ENCODE measurements around the gene MEGF9.

Gene MEGF9

DNA sequence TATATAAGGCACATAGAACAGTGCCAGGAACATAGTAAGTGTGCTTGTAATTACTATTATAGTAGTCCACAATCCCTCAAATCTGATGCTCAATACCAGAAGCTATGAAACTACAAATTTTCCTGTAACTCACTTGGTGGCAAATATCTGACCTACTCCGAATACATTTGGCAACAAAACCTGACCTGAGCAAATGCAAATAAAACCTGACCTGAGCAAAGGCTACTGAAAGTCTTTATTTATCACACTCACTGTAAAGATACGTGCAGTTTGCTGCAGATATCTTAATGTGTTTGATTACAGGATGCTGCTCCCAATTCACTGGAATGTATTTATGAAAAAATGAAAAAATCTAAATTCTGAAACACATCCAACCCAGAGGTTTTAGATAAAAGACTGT is 7.1 kb downstream of the MEGF9 start:
- Histone ChIP-seq H3K27me3 (ENCODE audit: insufficient read depth, poor library complexity, severe bottlenecking) (no peaks in the 10 kb centered on the region), H3K27ac (replicated peaks) (no peak overlapping the region), H3K4me3 (replicated peaks; ENCODE audit: insufficient read depth, low read length) (no peak overlapping the region)
- no peak for DNase-seq (ENCODE audit: low read depth in 1 of 2, low spot score in 1 of 2)
- TF ChIP-seq POLR2AphosphoS5 (IDR thresholded peaks at IDR 0.05; ENCODE audit: low read depth) (no peak), GABPA (IDR thresholded peaks at IDR 0.05; ENCODE audit: low read depth) (no peak), SPI1 (IDR thresholded peaks at IDR 0.05; ENCODE audit: borderline replicate concordance, low read depth) (no peak)
- TF ChIP-seq, protein P1, sequence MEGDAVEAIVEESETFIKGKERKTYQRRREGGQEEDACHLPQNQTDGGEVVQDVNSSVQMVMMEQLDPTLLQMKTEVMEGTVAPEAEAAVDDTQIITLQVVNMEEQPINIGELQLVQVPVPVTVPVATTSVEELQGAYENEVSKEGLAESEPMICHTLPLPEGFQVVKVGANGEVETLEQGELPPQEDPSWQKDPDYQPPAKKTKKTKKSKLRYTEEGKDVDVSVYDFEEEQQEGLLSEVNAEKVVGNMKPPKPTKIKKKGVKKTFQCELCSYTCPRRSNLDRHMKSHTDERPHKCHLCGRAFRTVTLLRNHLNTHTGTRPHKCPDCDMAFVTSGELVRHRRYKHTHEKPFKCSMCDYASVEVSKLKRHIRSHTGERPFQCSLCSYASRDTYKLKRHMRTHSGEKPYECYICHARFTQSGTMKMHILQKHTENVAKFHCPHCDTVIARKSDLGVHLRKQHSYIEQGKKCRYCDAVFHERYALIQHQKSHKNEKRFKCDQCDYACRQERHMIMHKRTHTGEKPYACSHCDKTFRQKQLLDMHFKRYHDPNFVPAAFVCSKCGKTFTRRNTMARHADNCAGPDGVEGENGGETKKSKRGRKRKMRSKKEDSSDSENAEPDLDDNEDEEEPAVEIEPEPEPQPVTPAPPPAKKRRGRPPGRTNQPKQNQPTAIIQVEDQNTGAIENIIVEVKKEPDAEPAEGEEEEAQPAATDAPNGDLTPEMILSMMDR (IDR thresholded peaks at IDR 0.05; ENCODE audit: insufficient read depth, low read length): no peak
- TF ChIP-seq, protein P2, sequence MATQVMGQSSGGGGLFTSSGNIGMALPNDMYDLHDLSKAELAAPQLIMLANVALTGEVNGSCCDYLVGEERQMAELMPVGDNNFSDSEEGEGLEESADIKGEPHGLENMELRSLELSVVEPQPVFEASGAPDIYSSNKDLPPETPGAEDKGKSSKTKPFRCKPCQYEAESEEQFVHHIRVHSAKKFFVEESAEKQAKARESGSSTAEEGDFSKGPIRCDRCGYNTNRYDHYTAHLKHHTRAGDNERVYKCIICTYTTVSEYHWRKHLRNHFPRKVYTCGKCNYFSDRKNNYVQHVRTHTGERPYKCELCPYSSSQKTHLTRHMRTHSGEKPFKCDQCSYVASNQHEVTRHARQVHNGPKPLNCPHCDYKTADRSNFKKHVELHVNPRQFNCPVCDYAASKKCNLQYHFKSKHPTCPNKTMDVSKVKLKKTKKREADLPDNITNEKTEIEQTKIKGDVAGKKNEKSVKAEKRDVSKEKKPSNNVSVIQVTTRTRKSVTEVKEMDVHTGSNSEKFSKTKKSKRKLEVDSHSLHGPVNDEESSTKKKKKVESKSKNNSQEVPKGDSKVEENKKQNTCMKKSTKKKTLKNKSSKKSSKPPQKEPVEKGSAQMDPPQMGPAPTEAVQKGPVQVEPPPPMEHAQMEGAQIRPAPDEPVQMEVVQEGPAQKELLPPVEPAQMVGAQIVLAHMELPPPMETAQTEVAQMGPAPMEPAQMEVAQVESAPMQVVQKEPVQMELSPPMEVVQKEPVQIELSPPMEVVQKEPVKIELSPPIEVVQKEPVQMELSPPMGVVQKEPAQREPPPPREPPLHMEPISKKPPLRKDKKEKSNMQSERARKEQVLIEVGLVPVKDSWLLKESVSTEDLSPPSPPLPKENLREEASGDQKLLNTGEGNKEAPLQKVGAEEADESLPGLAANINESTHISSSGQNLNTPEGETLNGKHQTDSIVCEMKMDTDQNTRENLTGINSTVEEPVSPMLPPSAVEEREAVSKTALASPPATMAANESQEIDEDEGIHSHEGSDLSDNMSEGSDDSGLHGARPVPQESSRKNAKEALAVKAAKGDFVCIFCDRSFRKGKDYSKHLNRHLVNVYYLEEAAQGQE (IDR thresholded peaks at IDR 0.05; ENCODE audit: insufficient replicate concordance, low read depth): no peak

DNA sequence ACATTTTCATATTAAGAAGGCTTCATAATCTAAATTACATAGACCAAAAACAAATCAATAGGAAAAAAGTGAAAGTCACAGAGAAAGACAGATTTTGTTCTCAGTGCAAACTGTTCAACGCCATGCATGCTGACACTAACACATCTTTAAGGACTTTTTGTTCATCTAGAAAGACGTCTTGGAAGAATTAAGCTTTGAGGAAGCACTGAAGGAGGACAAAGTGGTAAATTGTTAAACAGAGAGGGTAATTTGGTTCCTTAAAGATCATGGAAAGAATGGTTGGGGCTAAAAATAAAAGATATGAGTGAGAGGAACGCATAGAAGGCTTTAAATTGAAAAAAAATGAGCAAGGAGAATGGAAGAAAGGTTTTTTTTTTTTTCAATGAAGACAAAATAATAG is 9.1 kb downstream of the MEGF9 start:
- H3K27me3 ChIP-seq (ENCODE audit: insufficient read depth, poor library complexity, severe bottlenecking): no peaks in the 10 kb centered on the region
- TF ChIP-seq POLR2AphosphoS5 (IDR thresholded peaks at IDR 0.05; ENCODE audit: low read depth): no peak
- H3K4me3 ChIP-seq (replicated peaks; ENCODE audit: insufficient read depth, low read length): no peak overlapping the region
- DNase-seq (ENCODE audit: low read depth in 1 of 2, low spot score in 1 of 2): no peak
- no peak overlapping the region for H3K27ac ChIP-seq (replicated peaks)

DNA sequence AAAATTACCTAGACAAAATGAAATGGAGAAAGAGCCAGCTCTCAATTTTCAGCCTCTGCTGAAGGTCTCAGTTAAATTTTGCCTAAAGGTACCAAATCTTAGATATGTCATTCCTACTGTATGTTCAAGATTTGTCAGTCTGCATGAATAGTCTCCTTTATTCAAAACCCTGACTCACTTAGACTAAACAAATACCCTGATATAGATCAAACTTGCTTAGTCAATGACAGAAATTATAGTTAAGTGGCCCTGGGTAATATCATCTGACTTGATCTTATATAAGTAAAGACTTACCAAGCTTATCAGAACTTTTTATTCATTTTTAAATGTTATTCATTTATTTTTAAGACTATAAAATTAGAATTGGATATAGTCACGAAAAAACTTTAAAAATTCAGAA is 12.2 kb downstream of the MEGF9 start:
- DNase-seq (ENCODE audit: low read depth in 1 of 2, low spot score in 1 of 2): no peak
- TF ChIP-seq SPI1 (IDR thresholded peaks at IDR 0.05; ENCODE audit: borderline replicate concordance, low read depth) (no peak), GABPA (IDR thresholded peaks at IDR 0.05; ENCODE audit: low read depth) (no peak), POLR2AphosphoS5 (IDR thresholded peaks at IDR 0.05; ENCODE audit: low read depth) (no peak)
- TF ChIP-seq, protein P2 (IDR thresholded peaks at IDR 0.05; ENCODE audit: insufficient replicate concordance, low read depth): no peak
- TF ChIP-seq, protein P1 (IDR thresholded peaks at IDR 0.05; ENCODE audit: insufficient read depth, low read length): no peak
- H3K4me3 ChIP-seq (replicated peaks; ENCODE audit: insufficient read depth, low read length): no peak overlapping the region
- no peaks in the 10 kb centered on the region for H3K27me3 ChIP-seq (ENCODE audit: insufficient read depth, poor library complexity, severe bottlenecking)
- no peak overlapping the region for H3K27ac ChIP-seq (replicated peaks)

DNA sequence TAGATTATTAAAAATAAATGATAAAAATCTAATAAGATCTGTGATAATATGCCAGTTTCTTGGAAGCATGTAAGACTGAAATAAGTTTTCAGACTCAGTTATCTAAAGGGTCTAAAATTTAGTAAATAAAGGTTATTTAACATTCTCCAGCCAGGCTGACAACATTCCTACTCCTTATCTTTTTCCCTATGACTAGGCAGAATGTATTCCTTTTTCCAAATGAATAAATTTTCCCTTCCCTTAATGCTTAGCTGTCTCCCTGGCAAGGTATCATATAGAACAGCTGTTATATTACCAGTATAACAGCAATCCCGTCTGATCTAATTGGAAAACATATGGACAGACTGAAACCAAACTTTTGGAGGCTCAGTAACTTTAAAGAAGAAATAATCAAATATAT is 13.0 kb downstream of the MEGF9 start:
- TF ChIP-seq, protein P1 (IDR thresholded peaks at IDR 0.05; ENCODE audit: insufficient read depth, low read length): no peak
- no peak for TF ChIP-seq SPI1 (IDR thresholded peaks at IDR 0.05; ENCODE audit: borderline replicate concordance, low read depth)
- DNase-seq (ENCODE audit: low read depth in 1 of 2, low spot score in 1 of 2): no peak
- Histone ChIP-seq H3K4me3 (replicated peaks; ENCODE audit: insufficient read depth, low read length) (no peak overlapping the region), H3K27me3 (ENCODE audit: insufficient read depth, poor library complexity, severe bottlenecking) (no peaks in the 10 kb centered on the region), H3K27ac (replicated peaks) (no peak overlapping the region)

Measured in HL-60 (cell line).